ENCODE measurements around the gene ZNF235.
A peak's percentile ranks its signal among the peaks of the same experiment; 100 is the strongest.
"Not testable (repeated sequence)": the region's sequence is repeated elsewhere in the genome, so short reads cannot be mapped to it uniquely, and the experiment has no call there.

Gene ZNF235

DNA sequence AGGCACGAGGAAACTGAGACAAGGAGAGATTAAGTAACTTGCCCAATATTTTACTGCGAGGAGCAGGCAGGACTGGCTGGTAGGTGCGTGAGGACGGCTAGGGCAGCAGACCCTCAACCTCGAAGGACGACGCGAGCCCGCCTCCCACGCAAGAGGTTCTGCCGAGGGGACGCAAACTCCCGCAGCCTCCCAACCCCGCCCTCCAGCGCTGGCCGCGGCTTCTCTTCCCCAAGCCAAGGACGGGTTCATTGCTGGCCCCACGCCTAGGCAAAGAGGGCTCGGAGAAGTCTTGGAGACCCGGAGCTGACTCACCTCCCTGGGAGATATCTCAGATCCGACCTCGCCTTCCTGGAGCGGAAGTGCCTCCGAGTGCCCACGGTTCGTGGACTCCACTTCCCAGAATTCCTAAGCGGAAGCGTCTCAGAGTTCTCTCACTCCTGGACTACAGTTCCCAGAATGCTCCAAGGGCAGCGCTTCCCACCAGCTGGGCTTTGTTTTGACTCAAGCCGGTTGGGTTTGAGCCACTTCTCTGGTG, at the start of gene ZNF235:
Gene ZNF235 (minus strand): TSS at position 367 of the 535 bp plus-strand sequence. CDS start 1,621 bp downstream, outside the sequence.
- H3K27ac ChIP-seq, result peak within 1 kb of the TSS; percentile 83
- TF ChIP-seq, protein P1, sequence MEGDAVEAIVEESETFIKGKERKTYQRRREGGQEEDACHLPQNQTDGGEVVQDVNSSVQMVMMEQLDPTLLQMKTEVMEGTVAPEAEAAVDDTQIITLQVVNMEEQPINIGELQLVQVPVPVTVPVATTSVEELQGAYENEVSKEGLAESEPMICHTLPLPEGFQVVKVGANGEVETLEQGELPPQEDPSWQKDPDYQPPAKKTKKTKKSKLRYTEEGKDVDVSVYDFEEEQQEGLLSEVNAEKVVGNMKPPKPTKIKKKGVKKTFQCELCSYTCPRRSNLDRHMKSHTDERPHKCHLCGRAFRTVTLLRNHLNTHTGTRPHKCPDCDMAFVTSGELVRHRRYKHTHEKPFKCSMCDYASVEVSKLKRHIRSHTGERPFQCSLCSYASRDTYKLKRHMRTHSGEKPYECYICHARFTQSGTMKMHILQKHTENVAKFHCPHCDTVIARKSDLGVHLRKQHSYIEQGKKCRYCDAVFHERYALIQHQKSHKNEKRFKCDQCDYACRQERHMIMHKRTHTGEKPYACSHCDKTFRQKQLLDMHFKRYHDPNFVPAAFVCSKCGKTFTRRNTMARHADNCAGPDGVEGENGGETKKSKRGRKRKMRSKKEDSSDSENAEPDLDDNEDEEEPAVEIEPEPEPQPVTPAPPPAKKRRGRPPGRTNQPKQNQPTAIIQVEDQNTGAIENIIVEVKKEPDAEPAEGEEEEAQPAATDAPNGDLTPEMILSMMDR (conservative IDR thresholded peaks at IDR 0.05), result no peak
- TF ChIP-seq ZFX (IDR thresholded peaks at IDR 0.05), result no peak

DNA sequence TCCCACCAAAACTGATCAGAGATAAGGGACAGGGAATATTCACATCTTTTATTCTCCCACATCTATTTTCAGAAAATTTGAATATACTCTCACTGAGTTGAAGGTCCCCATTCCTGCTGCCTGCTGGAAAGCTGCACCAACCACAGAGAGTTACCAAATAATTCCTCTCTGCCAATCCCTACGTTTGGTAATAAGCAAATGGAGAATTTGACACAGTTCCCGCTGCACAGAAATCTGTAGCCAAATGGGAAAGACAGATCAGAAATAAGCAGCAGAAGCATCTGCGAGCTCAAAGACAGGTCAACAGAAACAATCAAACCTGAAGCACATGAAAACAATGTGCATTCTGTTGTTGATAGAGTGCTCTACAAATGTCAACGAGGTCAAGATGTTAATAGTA, 41.7 kb upstream of the ZNF235 start:
- TF ChIP-seq, protein P1 (conservative IDR thresholded peaks at IDR 0.05), result no peak
- TF ChIP-seq ZFX (IDR thresholded peaks at IDR 0.05), result no peak
- H3K27ac ChIP-seq, result no peak overlapping the region

DNA sequence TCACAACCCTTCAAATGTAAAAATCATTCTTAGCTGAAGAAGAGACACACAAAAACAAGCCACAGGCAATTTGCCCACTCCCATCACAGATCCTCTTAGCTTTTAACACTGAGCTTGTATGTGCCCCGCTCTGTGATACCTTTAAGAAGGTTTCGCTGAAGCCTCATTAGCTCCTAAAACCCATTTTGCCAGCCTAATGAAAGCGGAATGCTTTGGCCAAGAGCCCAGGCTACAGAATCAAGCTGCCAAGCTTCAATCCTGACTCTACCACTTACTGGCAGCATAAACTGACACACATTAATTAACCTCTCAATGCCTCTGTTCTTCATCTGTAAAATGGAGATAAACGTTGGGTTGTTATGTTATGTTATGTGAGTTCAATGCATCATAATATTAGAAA, 41.1 kb upstream of the ZNF235 start:
- no peak overlapping the region for H3K27ac ChIP-seq

DNA sequence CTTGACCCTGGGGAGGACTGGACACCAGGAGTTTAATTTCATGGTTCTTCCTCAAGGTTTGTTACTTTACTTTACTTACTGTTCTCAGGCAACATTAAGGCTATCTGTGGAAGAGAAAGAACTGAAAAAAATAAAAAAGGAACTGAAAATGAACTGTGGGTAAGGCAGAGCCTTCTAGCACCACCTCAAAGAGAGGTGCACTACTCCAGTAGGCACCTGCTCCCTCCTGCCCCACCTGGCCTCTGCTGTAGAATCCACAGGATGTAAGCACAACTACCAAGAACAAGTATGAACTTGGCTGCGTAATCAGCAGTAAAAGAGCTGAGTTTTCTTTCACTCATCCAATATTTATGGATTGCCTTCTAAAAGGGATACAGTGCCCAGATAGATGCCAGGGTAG, 39.4 kb upstream of the ZNF235 start:
- TF ChIP-seq, protein P1 (conservative IDR thresholded peaks at IDR 0.05), result no peak
- no peak for TF ChIP-seq ZFX (IDR thresholded peaks at IDR 0.05)
- H3K27ac ChIP-seq, result no peak overlapping the region

More for the DNA sequence above, 41.1 kb upstream of the ZNF235 start:
- TF ChIP-seq, protein P1 (conservative IDR thresholded peaks at IDR 0.05), result no peak
- no peak for TF ChIP-seq ZFX (IDR thresholded peaks at IDR 0.05)

DNA sequence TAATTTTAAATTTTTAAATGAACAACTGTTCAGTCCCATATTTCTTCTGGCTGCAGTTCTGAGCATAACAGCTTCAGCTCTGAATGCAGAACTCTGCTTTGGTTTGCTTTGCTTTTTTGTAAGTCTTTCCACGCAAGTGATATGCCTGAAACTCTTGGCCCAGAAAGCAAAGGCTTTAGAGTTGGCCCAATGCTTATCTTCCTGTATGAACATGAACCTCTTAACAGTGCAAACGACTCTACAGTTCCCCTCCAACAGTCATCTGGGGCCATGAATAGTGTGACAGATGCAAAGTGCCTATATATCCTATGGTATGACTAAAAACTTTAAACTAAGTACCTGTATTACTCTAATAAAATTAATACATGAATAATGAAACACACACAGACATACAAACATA, 37.0 kb upstream of the ZNF235 start:
- no peak overlapping the region for H3K27ac ChIP-seq
- no peak for TF ChIP-seq ZFX (IDR thresholded peaks at IDR 0.05)
- TF ChIP-seq, protein P1 (conservative IDR thresholded peaks at IDR 0.05), result no peak

DNA sequence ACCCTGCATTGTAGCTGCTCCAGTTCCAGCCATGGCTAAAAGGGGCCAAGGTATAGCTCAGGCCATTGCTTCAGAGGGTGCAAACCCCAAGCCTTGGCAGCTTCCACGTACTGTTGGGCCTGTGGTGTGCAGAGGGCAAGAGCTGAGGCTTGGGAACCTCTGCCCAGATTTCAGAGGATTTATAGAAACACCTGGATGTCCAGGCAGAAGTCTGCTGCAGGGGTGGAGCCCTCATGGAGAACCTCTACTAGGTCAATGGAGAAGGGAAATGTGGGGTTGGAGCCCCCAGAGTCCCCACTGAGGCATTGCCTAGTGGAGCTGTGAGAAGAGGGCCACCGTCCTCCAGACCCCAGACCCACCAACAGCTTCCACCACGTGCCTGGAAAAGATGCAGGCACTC, 29.8 kb upstream of the ZNF235 start:
- H3K27ac ChIP-seq, result not testable (repeated sequence)

DNA sequence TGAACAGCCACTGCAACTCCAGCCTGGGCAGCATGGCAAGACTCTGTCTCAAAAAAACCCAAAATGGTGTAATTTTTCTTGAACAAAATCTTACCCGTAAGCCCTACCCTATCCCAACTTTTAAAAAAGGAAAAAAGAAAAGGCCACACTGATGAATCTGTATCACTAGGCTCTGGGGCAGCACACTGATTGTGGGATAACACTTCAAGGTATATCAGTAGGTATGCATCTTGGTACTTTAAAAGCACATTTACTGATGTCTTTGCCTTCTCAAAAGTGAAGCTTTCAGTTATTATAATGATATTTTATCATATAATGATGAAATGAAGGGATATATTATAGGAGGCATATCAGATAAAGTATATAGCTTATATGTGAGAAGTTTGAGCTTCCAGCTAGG, 27.3 kb upstream of the ZNF235 start:
- no peak overlapping the region for H3K27ac ChIP-seq
- TF ChIP-seq ZFX (IDR thresholded peaks at IDR 0.05), result no peak
- TF ChIP-seq, protein P1 (conservative IDR thresholded peaks at IDR 0.05), result no peak

DNA sequence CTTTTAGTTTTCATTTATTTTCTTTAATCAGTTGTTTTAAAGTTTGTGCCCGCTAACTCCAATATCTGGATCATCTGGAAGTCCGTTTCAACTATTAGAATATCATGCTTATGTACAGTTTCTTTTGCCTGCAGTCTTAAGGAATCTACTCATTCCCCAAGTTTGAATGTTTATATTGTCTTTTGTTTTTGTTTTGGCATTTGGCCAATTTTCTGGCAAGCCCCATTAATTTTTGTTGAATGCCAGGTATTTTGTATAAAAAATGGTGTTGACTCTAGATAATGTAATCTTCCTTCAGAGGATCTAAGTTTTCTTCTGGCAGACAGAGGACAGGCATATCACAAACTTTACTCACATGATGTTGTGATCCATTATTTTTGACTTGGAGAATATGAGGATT, 11.1 kb upstream of the ZNF235 start:
- no peak overlapping the region for H3K27ac ChIP-seq
- no peak for TF ChIP-seq ZFX (IDR thresholded peaks at IDR 0.05)
- TF ChIP-seq, protein P1 (conservative IDR thresholded peaks at IDR 0.05), result no peak

Data from C4-2B (cell line).